Hematopoietic multipotent progenitor cell treated with erythropoietin and hydrocortisone succinate and interleukin-3 and kit ligand, for 8 days (in vitro differentiated cells): ENCODE measurements around the gene KCNT2.
"Not testable (repeated sequence)": the region's sequence is repeated elsewhere in the genome, so short reads cannot be mapped to it uniquely, and the experiment has no call there.

Experiments used
- DNase-seq: peaks from one replicate; pipeline ENCODE4 v3.0.0-alpha.2; 2015

Gene KCNT2

GRCh38 chr1:196510451-196510850, 97.8 kb downstream of the KCNT2 start:
- DNase-seq = no peak

DNA sequence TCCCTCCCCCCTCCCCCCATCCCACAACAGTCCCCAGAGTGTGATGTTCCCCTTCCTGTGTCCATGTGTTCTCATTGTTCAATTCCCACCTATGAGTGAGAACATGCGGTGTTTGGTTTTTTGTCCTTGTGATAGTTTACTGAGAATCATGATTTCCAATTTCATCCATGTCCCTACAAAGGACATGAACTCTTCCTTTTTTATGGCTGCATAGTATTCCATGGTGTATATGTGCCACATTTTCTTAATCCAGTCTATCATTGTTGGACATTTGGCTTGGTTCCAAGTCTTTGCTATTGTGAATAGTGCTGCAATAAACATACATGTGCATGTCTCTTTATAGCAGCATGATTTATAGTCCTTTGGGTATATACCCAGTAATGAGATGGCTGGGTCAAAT, 104.0 kb downstream of the KCNT2 start:
- DNase-seq = not testable (repeated sequence)

DNA sequence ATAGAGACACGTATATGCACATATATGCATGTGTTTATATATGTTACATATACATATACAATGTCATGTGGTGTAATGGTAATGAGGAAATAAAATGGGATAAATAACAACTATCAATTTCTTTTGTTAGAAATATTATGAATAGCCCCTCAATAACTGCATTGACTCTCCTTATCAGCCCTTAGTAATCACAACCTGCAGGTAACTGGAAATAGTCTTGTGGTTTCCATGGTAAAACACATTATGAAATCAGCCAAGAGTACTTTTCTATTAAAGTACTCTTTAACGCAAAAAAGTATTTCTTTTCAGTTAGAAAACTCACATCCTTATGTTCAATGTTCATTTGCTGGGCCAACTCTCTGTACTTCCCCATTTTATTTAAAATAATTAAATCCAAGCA, 105.8 kb downstream of the KCNT2 start:
- no peak for DNase-seq

GRCh38 chr1:196501760-196502428, 106.3 kb downstream of the KCNT2 start:
- DNase-seq = no peak

- no peak for DNase-seq
Measured at GRCh38 chr1:196497817-196498216, 110.4 kb downstream of the KCNT2 start.

GRCh38 chr1:196494766-196495165, 113.5 kb downstream of the KCNT2 start:
- no peak for DNase-seq

DNA sequence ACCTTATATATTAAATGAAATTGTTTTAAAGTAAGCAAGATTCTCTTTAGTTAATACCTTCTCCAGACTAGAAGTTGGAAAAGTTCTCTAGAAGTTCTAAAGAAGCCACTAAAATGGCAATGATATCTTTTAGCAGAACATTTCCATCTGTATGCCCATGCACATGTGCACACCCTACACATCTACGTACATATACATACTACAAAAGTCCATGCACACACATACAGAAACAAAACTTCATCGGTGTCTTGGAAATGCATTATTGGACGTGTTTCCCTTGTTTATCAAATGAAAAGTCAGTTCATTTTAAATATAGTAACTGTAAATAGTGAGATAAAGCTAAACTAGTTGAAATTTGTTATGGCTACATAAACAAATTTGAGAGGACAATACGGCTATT, 114.4 kb downstream of the KCNT2 start:
- no peak for DNase-seq

GRCh38 chr1:196488579-196488978, 119.7 kb downstream of the KCNT2 start:
- no peak for DNase-seq

GRCh38 chr1:196486346-196486745, 121.9 kb downstream of the KCNT2 start:
- DNase-seq = no peak

DNA sequence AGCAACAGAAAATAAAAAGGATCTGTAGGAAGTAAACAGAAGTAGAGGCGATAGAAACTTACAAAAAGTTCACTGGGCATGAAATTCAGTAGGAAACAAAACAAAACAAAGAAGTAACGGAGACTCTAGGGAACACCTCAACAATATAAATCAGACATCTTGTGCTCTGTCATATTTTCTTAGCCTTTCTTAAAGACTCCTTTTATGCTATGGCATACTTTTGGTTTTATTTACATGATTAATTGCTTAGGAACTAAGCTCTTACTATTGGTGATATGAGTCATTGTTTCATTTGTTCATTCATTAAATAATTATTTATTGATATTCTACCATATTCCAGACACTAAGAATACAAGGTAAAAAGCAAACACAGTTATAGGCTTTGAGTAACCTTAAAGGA, 126.6 kb downstream of the KCNT2 start:
- DNase-seq = no peak

DNA sequence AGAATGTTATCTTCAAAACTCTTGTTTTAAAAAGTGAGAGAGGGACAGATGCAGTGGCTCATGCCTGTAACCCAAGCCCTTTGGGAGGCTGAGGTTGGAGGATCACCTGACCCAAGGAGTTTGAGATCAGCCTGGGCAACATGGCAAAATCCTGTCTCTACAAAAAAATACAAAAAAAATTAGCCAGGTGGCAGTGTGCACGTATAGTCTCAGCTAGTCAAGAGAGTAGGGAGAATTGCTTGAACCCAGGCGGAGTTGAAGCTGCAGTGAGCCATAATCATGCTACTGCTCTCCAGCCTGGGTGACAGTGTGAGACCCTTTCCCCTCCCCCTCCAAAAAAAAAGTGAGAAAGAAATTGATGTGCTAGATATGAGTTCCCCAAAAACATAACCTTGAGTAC, 131.0 kb downstream of the KCNT2 start:
- DNase-seq = no peak

DNA sequence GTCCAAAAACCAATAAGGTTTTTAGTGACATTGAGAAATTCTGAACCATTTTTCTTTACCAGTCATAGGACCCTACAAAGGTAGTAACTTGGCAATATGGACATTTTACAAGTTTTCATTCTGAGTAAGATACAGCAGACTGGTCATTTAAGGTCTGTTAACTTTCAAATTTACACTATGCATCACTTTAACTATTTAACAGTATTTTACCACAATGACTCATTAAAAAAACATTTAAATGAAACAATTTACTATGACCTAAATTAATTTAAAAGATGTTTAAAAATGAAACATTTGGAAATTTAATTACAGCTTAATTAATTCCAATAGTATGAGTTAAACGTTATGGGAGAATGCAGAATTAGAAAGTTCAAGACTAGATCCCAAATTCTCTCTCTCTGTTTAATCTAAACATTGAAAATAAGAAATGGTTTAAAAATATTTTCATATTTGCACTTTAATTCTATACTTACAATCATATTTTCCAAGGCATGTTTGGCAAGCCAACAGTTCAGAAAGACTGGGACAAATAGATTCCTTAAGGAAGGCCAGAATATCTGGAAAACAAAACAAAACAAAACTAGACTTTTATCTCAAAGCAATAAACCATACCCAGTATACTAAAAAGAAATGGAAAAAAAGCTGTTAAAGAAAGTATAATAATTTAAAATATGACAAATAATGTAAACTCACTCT, 140.9 kb downstream of the KCNT2 start:
- no peak for DNase-seq

- no peak for DNase-seq
Measured at GRCh38 chr1:196466654-196467053, 141.6 kb downstream of the KCNT2 start.

- DNase-seq = no peak
Measured at GRCh38 chr1:196466166-196466565, 142.1 kb downstream of the KCNT2 start.

- DNase-seq = no peak
Measured at GRCh38 chr1:196464480-196464941, 143.7 kb downstream of the KCNT2 start.

DNA sequence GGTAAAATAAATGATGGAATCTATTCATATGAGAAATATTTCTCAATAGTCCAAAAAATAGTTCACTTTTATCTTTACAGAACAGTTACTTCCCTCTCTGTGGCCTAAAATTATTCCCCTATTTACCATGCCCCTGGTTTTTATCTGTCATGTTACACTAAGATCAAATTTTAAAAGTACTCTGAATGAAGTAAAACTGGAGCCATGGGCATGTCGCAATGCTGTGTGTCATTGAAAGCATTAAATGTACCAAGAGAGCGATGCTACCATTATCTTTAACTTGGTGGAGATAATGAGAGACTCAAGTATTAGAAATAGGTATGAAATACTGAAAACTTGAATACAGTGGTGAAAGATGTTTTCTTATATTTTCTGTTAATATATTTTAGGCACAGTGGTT, 146.2 kb downstream of the KCNT2 start:
- DNase-seq = no peak

DNA sequence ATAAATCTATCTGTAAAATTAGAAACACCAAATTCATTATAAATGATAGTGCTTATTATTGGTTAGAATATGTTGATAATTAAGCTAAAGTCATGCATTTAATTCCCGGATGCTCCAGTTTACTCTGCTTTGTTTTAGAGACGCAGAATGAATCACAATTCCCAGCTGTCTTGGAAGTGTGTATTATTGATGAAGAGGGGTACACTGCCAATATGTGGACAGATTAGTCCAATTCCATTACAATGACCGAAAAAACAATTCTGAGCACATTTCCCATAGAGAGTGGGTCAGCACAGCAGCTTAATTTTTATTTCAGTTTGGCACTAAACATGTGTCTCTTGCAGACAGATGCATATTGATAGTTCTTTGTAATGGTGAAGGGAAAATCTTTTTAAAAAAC, 146.7 kb downstream of the KCNT2 start:
- no peak for DNase-seq

GRCh38 chr1:196459383-196459782, 148.9 kb downstream of the KCNT2 start:
- no peak for DNase-seq

DNA sequence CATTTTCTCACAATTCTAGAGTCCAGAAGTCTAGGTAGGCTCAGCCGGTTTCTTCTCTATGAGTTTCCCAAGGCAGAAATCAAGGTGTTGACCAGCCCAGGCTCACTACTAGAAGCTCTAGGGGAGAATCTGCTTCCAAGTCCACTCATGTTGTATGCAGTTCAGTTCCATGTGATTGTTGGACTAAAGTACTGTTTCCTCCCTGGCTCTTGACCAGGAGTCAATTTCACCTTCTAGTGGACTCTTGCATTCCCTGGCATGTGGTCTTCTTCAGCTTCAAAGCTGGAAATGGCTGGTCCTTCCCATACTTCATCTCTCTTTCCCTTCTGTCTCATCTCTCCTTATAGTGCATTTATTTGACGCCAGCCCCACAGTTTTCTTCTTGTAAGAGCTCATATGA, 153.4 kb downstream of the KCNT2 start:
- DNase-seq = no peak

- no peak for DNase-seq
Measured at GRCh38 chr1:196451103-196451502, 157.1 kb downstream of the KCNT2 start.

DNA sequence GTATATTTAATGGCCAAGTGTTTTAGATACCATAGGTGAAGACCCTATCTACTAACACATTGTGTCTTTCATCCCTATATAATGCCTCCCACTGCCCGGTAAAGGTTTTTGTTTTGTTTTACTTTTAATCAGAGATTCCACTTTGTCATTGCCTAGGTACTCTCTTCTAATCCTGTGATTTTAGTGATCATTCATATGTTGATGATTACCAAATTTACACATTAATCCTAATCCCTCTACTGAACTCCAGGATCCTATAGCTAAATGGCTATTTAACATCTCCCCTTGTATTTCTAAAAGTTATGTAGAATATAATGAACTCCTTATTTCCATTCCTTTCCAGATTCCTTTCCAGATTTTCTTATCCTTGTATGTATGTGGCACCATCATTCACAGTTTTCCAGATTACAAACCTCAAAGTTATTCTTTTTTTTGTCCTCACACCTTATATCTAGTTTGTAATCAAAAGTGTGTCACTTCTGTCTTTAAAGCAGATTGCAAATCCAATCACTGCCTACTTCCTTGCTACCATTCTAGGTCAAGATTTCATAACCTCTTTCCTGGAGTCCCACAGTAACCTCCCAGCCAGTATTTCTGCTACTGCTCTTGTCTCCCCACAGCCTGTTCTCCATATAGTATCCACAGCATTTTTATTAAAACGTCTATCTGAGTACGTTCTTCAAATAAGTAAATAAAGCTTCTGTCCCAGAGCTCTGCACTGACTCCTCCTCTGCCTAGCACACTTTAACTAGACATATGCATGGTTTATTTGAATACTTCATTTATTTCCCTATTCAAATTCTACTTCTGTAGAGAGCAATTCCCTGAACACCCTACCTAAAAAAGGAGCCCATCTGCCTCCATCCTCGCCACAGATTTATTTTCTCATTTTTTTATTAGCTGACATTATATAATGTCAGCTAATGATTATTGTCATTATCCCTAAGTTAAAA, 157.8 kb downstream of the KCNT2 start:
- no peak for DNase-seq

- no peak for DNase-seq
Measured at GRCh38 chr1:196449460-196449859, 158.8 kb downstream of the KCNT2 start.

DNA sequence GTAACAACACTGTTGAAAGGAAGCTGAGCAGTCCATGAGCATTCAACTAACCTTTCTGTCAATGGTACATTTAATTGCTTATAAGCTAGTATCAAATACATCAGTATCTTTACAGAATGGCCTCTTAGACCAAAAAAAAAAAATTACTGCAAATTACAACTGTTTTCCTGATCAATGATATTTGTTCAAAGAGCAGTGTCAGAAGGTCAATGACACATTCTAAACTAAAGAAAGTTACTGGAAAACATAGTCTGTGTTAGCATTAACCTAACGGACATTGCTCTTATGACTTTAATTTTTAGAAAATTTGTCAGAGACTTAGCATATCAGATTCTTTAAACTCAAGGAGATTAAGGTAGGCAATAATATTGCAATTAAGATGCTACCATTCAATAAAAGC, 162.5 kb downstream of the KCNT2 start:
- no peak for DNase-seq

DNA sequence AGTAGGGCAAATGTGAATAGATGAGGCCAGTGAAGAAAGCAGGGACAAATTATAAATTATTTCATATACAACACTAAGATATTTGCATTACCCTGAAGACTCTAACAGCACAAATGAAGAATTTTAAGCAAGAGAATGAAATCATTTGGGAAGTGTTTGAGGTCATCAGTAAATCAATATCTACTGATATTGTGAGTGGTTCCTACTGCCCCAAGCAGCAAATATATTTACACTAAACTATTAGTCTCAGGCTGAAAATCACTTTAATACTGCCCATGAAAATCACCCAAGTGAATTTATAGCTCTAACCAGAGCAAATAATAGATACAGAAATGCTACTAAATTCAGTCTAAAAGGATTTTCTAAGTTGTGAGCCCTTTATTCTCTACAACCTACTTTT, 163.6 kb downstream of the KCNT2 start:
- DNase-seq = no peak
